GM12878 (cell line): ENCODE measurements around the gene SMOC1. TPM values are rescaled to one million over a fixed set of nuclear protein-coding genes. Genes with fewer than 3 reads are reported as not detected.

ENCODE experiments used
- ATAC-seq: fragments of 200-7000 bp; cut with Tn5 transposase; 3 replicates; pipeline ENCODE4 v1.9.1; 2020; ENCODE audit warnings: mild to moderate bottlenecking, moderate library complexity
- BruUV-seq: library from RNA; stranded (reverse); fragments of 400-500 nt; replicated peaks from 2 replicates; lab custom pipeline; 2021; lab: Mats Ljungman, UMichigan
- CTCF ChIA-PET: fragments of 300-600 bp; sonication (Branson Sonifier 250); formaldehyde crosslinking; extraction: SDS; loops from one replicate; lab custom pipeline; 2021; ENCODE audit warnings: inconsistent platforms; lab: Yijun Ruan, JAX
- POLR2A ChIA-PET: fragments of 350-600 bp; formaldehyde crosslinking; extraction: SDS; loops from one replicate; lab custom pipeline; 2021; ENCODE audit warnings: inconsistent platforms; lab: Charles Lee
- RAD21 ChIA-PET: fragments of 300-600 bp; sonication (Branson Sonifier 250); formaldehyde crosslinking; loops from one replicate; lab custom pipeline; 2023; ENCODE audit warnings: antibody characterized with exemption; ENCODE audit not compliant: unreplicated experiment; lab: Charles Lee
- SMC1A ChIA-PET: fragments of 300-600 bp; sonication (Branson Sonifier 250); formaldehyde crosslinking; loops from one replicate; lab custom pipeline; 2023; ENCODE audit not compliant: unreplicated experiment, uncharacterized antibody; lab: Charles Lee
- DNase-seq: peaks from one replicate; pipeline ENCODE4 v3.0.0-alpha.2; 2011; ENCODE audit warnings: low read depth, low spot score
- FAIRE-seq: peaks from 3 replicates; lab custom pipeline; 2011; peaks lifted over from hg19 to GRCh38; lab: Jason Lieb, UNC
- H2AFZ ChIP-seq: 2 replicates; pipeline ENCODE4 v1.6.0; 2011; ENCODE audit warnings: low read depth, low read length, control low read depth; ENCODE audit not compliant: control insufficient read depth
- H3K27ac ChIP-seq: 2 replicates; pipeline ENCODE4 v1.5.1; 2011; ENCODE audit warnings: control low read depth; ENCODE audit not compliant: control insufficient read depth, insufficient read depth
- H3K27me3 ChIP-seq, 2 experiments: replicated peaks in 1 of 2; 2 replicates each; pipeline versions ENCODE4 v1.6.0 to v1.6.1; 2011; ENCODE audit warnings: low read length in 1 of 2; ENCODE audit not compliant: control insufficient read depth in 2 of 2, insufficient read depth in 2 of 2
- H3K36me3 ChIP-seq, 2 experiments: 2 replicates each; pipeline ENCODE4 v1.5.1; 2011; ENCODE audit warnings: low read length in 1 of 2; ENCODE audit not compliant: control insufficient read depth in 2 of 2, insufficient read depth in 2 of 2
- H3K4me1 ChIP-seq: 2 replicates; pipeline ENCODE4 v1.6.1; 2011; ENCODE audit warnings: mild to moderate bottlenecking, low read length, moderate library complexity, mixed read lengths; ENCODE audit not compliant: control insufficient read depth, insufficient read depth
- H3K4me2 ChIP-seq: 2 replicates; pipeline ENCODE4 v1.6.0; 2011; ENCODE audit warnings: control low read depth; ENCODE audit not compliant: control insufficient read depth, insufficient read depth
- H3K4me3 ChIP-seq: fragments of 200-600 bp; sonication (generic); 2 replicates; pipeline ENCODE4 v1.5.1; 2016
- H3K79me2 ChIP-seq: 2 replicates; pipeline ENCODE4 v1.6.0; 2011; ENCODE audit warnings: low read length; ENCODE audit not compliant: control insufficient read depth, insufficient read depth
- H3K9ac ChIP-seq: 2 replicates; pipeline ENCODE4 v1.8.0; 2011; ENCODE audit warnings: low read length, control low read depth, mixed read lengths; ENCODE audit not compliant: control insufficient read depth, insufficient read depth
- H3K9me3 ChIP-seq: replicated peaks from 3 replicates; pipeline ENCODE4 v1.5.1; 2011; ENCODE audit warnings: mild to moderate bottlenecking, low read length; ENCODE audit not compliant: control insufficient read depth, insufficient read depth
- H4K20me1 ChIP-seq: 2 replicates; pipeline ENCODE4 v1.6.0; 2011; ENCODE audit not compliant: control insufficient read depth, insufficient read depth
- BACH1 ChIP-seq: fragments of 450-650 bp; IDR thresholded peaks from 2 replicates; pipeline ENCODE4 v1.6.1; 2017; ENCODE audit warnings: mild to moderate bottlenecking, borderline replicate concordance
- GABPA ChIP-seq: IDR thresholded peaks from 2 replicates; pipeline ENCODE4 v1.6.1; 2014; ENCODE audit warnings: antibody characterized with exemption, low read depth, mild to moderate bottlenecking, inconsistent platforms
- LARP7 ChIP-seq: fragments of 450-650 bp; IDR thresholded peaks from 2 replicates; pipeline ENCODE4 v1.6.1; 2017; ENCODE audit warnings: mild to moderate bottlenecking
- NR2C2 ChIP-seq: IDR thresholded peaks from 2 replicates; pipeline ENCODE4 v1.6.1; 2011; ENCODE audit warnings: borderline replicate concordance, low read depth; ENCODE audit not compliant: control insufficient read depth, insufficient read length
- RB1 ChIP-seq: fragments of 450-650 bp; formaldehyde crosslinking; IDR thresholded peaks from 2 replicates; pipeline ENCODE4 v1.6.1; 2017; ENCODE audit warnings: mild to moderate bottlenecking, borderline replicate concordance
- TCF12 ChIP-seq: IDR thresholded peaks from 2 replicates; pipeline ENCODE4 v1.6.1; 2011; ENCODE audit warnings: low read depth, mild to moderate bottlenecking, low read length
- ZNF592 ChIP-seq: fragments of 450-650 bp; IDR thresholded peaks from 2 replicates; pipeline ENCODE4 v1.6.1; 2017; ENCODE audit warnings: mild to moderate bottlenecking, moderate library complexity
- WGBS: methylation state at CpG from one replicate; pipeline ENCODE4 v1.1.6; 2016; ENCODE audit warnings: low lambda C conversion rate; ENCODE audit not compliant: insufficient replicate concordance, insufficient coverage; ENCODE audit errors: missing lambda C conversion rate; 5-methylcytosine and 5-hydroxymethylcytosine counted together
- in situ Hi-C: fragments of 300-500 bp; cut with MboI; formaldehyde crosslinking; loops from 9 replicates; pipeline ENCODE4 v1.14.3; 2018; ENCODE audit warnings: mixed read lengths
- intact Hi-C: fragments of 100-400 bp; cut with micrococcal nuclease; formaldehyde crosslinking; loops from one replicate; pipeline ENCODE4 v1.14.2; 2022; ENCODE audit not compliant: unreplicated experiment
- polyA plus RNA-seq, 11 experiments: library from polyadenylated mRNA; depleted of rRNA in 4 of 11; unstranded in 6 of 11; stranded (reverse) in 5 of 11; fragments of >200 nt; fragmentation: Nextera tagmentation in 4 of 11; fragmentation: Illumina TruSeq in 1 of 11; extraction: Ambion mirVana in 4 of 11; extraction: Trizol in 1 of 11; gene quantifications; 1 replicate in 1 of 11; 2 replicates in 10 of 11; pipeline versions ENCODE4 v1.2.1 to v1.2.3, GENCODE V29; 2011 to 2016; ENCODE audit warnings: inconsistent platforms in 2 of 11, missing spikeins in 2 of 11, low read depth in 1 of 11
- total RNA-seq, 4 experiments: library from RNA; depleted of rRNA in 3 of 4; stranded (reverse); fragments of >200 nt in 3 of 4; fragmentation: Illumina TruSeq in 1 of 4; extraction: Trizol in 1 of 4; gene quantifications; 2 replicates each; pipeline versions ENCODE4 v1.2.1 to v1.2.3, GENCODE V29; 2013 to 2021

The SMOC1 gene
- total and polyA plus RNA-seq, 10 of the 15 experiments (the other 5 are each of a cell fraction or from before 2014, with no cell fraction given): 0.03 to 0.26 (median 0.14) TPM; not detected in 7

GRCh38 chr14:70018713-70019211 lies 139.5 kb downstream of the SMOC1 start:
- no peak overlapping the region for H3K27ac ChIP-seq
- no peaks in the 10 kb centered on the region for H3K79me2 ChIP-seq
- DNase-seq: no peak
- WGBS: 34% methylated on average over 8 of the region's 9 CpGs
- ChIA-PET SMC1A (no interaction called here), POLR2A (no interaction called here), RAD21 (no interaction called here), CTCF (interaction anchor here (1.6 kb wide), 1 partner anchor 10 kb away, joined by 4 read pairs; no protein-coding TSS in a partner anchor)
- no peak overlapping the region; the same call in 1 of the 2 replicates for H2AFZ ChIP-seq
- peaks cover 17% of the 10 kb centered on the region for H3K4me1 ChIP-seq
- no peaks in the 10 kb centered on the region; the same call in 1 of the 2 replicates for H4K20me1 ChIP-seq
- no peaks in the 10 kb centered on the region; a peak in 1 of 4 replicates for H3K27me3 ChIP-seq
- TF ChIP-seq GABPA (no peak), RB1 (no peak), NR2C2 (no peak), TCF12 (0 out of 2 replicates have a peak, but pooled peaks have one; percentile 23), BACH1 (no peak), ZNF592 (no peak), LARP7 (no peak)
- TF ChIP-seq, all 136 proteins: peak for 1
- Histone ChIP-seq H3K36me3 (no peaks in the 10 kb centered on the region), H3K4me3 (no peak overlapping the region), H3K4me2 (peak overlapping the region; percentile 47), H3K9ac (no peak overlapping the region), H3K9me3 (no peaks in the 10 kb centered on the region)
- no TSS peak for BruUV-seq
- FAIRE-seq (no peak), ATAC-seq (peak; percentile 69)
- in situ Hi-C loops (loop anchor here (5.0 kb wide), 1 partner anchor 286 kb away; no protein-coding TSS in a partner anchor), intact Hi-C loops (no loop called here)
